Endodermal cell (in vitro differentiated cells): Measurements from ENCODE around the gene PXDC1. TPM values are rescaled to one million over a fixed set of nuclear protein-coding genes. Genes with fewer than 3 reads are reported as not detected.

Experiments used
- DNase-seq: peaks from one replicate; pipeline ENCODE4 v3.0.0-alpha.2; 2017
- H3K27ac ChIP-seq: 2 replicates; pipeline ENCODE4 v1.5.1; 2013; ENCODE audit warnings: mild to moderate bottlenecking, low read depth, low read length, moderate library complexity
- H3K27me3 ChIP-seq: 2 replicates; pipeline ENCODE4 v1.6.1; 2013; ENCODE audit warnings: mild to moderate bottlenecking, low read length, moderate library complexity; ENCODE audit not compliant: insufficient read depth, control insufficient read depth, poor library complexity, severe bottlenecking
- H3K36me3 ChIP-seq: 2 replicates; pipeline ENCODE4 v1.7.0; 2013; ENCODE audit warnings: mild to moderate bottlenecking, low read length, moderate library complexity; ENCODE audit not compliant: control insufficient read depth, insufficient read depth
- H3K4me1 ChIP-seq: one replicate; pipeline ENCODE4 v1.7.0; 2013; ENCODE audit warnings: low read length; ENCODE audit not compliant: control insufficient read depth, insufficient read depth
- H3K4me3 ChIP-seq: 2 replicates; pipeline ENCODE4 v1.5.1; 2013; ENCODE audit warnings: mild to moderate bottlenecking, low read length, moderate library complexity
- H3K9ac ChIP-seq: 2 replicates; pipeline ENCODE4 v1.6.1; 2013; ENCODE audit warnings: mild to moderate bottlenecking, low read length, moderate library complexity; ENCODE audit not compliant: poor library complexity, severe bottlenecking; ENCODE audit errors: extremely low read depth
- H3K9me3 ChIP-seq: 2 replicates; pipeline ENCODE4 v1.6.1; 2013; ENCODE audit warnings: mild to moderate bottlenecking, low read length, moderate library complexity; ENCODE audit not compliant: control insufficient read depth
- H3K27ac Mint-ChIP-seq: 2 replicates; pipeline ENCODE4 v1.8.0; 2020; ENCODE audit warnings: mixed read lengths
- H3K27me3 Mint-ChIP-seq: 2 replicates; pipeline ENCODE4 v1.8.0; 2021; ENCODE audit warnings: mild to moderate bottlenecking, mixed read lengths; ENCODE audit not compliant: insufficient read depth
- H3K36me3 Mint-ChIP-seq: 2 replicates; pipeline ENCODE4 v1.8.0; 2020; ENCODE audit warnings: low read depth, mixed read lengths
- H3K4me1 Mint-ChIP-seq: 2 replicates; pipeline ENCODE4 v1.8.0; 2020; ENCODE audit warnings: mixed read lengths
- H3K4me3 Mint-ChIP-seq: 2 replicates; pipeline ENCODE4 v1.8.0; 2020; ENCODE audit warnings: mild to moderate bottlenecking, moderate library complexity, mixed read lengths
- H3K9me3 Mint-ChIP-seq: 2 replicates; pipeline ENCODE4 v1.8.0; 2020; ENCODE audit warnings: mild to moderate bottlenecking, mixed read lengths
- CTCF ChIP-seq: fragments of 200-600 bp; sonication (generic); conservative IDR thresholded peaks from 2 replicates; pipeline ENCODE4 v1.5.0; 2021; ENCODE audit warnings: antibody characterized with exemption, mild to moderate bottlenecking
- WGBS, 2 experiments: methylation state at CpG; one replicate each; pipeline versions ENCODE4 v1.1.5 to v1.1.7; 2013; ENCODE audit warnings: missing lambda C conversion rate in 2 of 2, mixed read lengths in 1 of 2; ENCODE audit not compliant: insufficient coverage in 1 of 2, insufficient read length in 1 of 2; 5-methylcytosine and 5-hydroxymethylcytosine counted together
- total RNA-seq, 2 donors: library from RNA; stranded (reverse); fragmentation: NEBNext Ultra II Directional in 1 of 2; extraction: Animal tissue kit (Norgen Biotek cat#: 25700) in 1 of 2; gene quantifications; 2 replicates in 1 of 2; 3 replicates in 1 of 2; pipeline ENCODE4 v1.2.1, GENCODE V29; 2021

The PXDC1 gene
- total RNA-seq, 2 donors from 2014 or later = 3.3 to 4.6 TPM

GRCh38 chr6:3729603-3730344, 21.7 kb downstream of the PXDC1 start:
- Histone ChIP-seq H3K9ac (no peak overlapping the region), H3K27me3 (no peaks in the 10 kb centered on the region), H3K27ac (no peak overlapping the region), H3K9me3 (no peaks in the 10 kb centered on the region), H3K4me3 (no peak overlapping the region), H3K36me3 (no peaks in the 10 kb centered on the region), H3K4me1 (no peaks in the 10 kb centered on the region)
- peak; percentile 22 for DNase-seq
- Mint-ChIP-seq H3K27ac (no peak overlapping the region), H3K27me3 (no peaks in the 10 kb centered on the region), H3K9me3 (peaks cover 4% of the 10 kb centered on the region), H3K36me3 (peaks cover 4% of the 10 kb centered on the region), H3K4me1 (no peaks in the 10 kb centered on the region), H3K4me3 (no peak overlapping the region)
- no peak for TF ChIP-seq CTCF
- 95% methylated on average over 8 to 9 of the region's 9 CpGs for WGBS, 2 experiments

- H3K4me3 ChIP-seq = no peak overlapping the region
- Mint-ChIP-seq H3K36me3 (no peaks in the 10 kb centered on the region), H3K4me3 (no peak overlapping the region), H3K27ac (no peak overlapping the region), H3K27me3 (no peaks in the 10 kb centered on the region), H3K4me1 (peaks cover 14% of the 10 kb centered on the region), H3K9me3 (no peaks in the 10 kb centered on the region)
- H3K4me1 ChIP-seq = peaks cover 1% of the 10 kb centered on the region
- H3K9me3 ChIP-seq = no peaks in the 10 kb centered on the region
- DNase-seq = peak; percentile 22
- no peaks in the 10 kb centered on the region for H3K36me3 ChIP-seq
- H3K27me3 ChIP-seq = no peaks in the 10 kb centered on the region
- no peak overlapping the region for H3K9ac ChIP-seq
- no peak for TF ChIP-seq CTCF
- 91 to 98% methylated on average over 6 to 11 of the region's 11 CpGs for WGBS, 2 experiments
- no peak overlapping the region for H3K27ac ChIP-seq
Measured at GRCh38 chr6:3727593-3728108, 23.9 kb downstream of the PXDC1 start.

GRCh38 chr6:3727036-3727435, 24.5 kb downstream of the PXDC1 start:
- H3K36me3 ChIP-seq = no peaks in the 10 kb centered on the region
- no peak overlapping the region for H3K27ac ChIP-seq
- H3K4me1 ChIP-seq = peaks cover 3% of the 10 kb centered on the region
- Mint-ChIP-seq H3K36me3 (no peaks in the 10 kb centered on the region), H3K4me3 (no peak overlapping the region), H3K9me3 (no peaks in the 10 kb centered on the region), H3K4me1 (peaks cover 19% of the 10 kb centered on the region), H3K27me3 (no peaks in the 10 kb centered on the region), H3K27ac (no peak overlapping the region)
- H3K9me3 ChIP-seq = no peaks in the 10 kb centered on the region
- 88 to 96% methylated on average over 3 to 5 of the region's 5 CpGs for whole genome bisulfite sequencing, 2 experiments
- no peak overlapping the region for H3K4me3 ChIP-seq
- H3K9ac ChIP-seq = no peak overlapping the region
- DNase-seq = no peak
- H3K27me3 ChIP-seq = no peaks in the 10 kb centered on the region
- TF ChIP-seq CTCF = no peak
